ENCODE results near the gene LAMB3.

Gene LAMB3

DNA sequence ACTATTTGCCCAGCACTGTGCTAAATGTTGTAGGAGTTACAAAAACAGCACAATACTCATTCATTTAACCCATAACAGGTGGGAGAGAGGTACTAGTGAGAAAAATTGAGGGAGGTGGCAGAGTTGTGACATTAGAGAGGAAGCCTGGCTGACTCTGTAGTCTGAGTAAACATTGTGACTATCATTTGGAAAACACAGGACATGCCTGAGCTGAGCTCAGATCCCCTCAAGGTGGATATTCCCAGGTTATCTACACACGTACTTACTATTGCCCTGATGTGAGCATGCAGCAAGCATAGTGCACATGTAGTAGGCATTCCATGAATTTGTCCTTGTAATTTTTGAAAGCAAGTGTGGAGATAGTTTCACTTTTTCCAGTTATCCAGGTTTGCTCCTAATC lies 57.8 kb downstream of the LAMB3 start:
- DNase-seq: no peak

DNA sequence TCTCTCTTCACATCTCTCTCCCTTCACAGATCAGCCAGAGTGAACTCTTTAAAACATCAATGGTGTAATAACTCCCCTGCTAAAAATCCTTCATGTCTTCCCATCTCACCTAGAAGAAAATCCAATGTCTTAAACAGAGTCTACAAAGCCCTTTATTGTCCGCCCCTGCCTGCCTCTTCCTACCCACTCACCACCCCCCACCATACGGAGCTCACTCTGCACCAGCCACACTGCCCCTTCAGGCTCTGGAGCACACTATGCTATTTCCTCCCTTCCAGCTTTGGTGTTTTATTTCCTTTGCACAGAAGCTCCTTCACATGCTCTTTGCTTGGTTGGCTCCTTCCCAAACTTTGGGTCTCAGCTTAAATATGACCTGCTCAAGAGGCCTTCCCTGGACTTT lies 58.5 kb downstream of the LAMB3 start:
- DNase-seq: no peak

DNA sequence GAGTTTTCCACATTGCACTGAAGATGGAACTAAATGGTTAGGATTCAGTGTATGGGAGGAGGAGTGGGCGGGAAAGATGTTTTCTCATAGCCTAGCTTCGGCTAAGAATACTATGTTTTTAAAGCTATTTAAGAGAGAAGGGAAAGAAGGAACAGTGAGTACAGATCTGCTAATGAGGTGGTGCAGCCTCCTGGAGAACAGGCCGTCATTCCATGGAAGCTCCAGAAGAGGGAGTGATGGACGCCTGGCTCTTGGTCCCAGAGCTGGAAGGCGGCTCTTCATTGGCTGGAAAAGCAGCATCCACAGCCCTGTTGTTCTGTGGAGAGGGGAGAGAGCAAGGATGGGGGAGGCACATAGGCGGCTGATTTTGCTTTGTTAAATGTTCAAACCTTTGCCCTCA lies 61.8 kb downstream of the LAMB3 start:
- DNase-seq: no peak

DNA sequence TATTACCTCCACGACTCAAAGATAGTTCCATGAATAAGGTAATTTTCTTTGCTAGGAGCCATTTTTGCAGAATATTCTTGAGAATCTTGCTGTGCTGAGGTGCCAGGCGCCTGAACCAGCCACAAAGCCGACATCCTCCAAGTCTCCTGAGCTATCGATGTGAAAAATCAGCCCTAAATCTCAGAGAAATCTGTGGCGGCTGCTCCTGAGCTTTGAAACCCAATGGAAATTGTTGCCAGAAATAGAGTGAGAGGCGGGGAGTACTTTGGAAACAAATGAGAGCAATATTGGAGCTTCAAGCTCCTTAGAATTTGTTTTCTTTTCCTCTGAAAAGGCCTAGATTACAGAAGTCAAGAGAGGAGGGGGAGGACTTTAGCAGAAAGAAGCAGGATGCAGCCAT lies 62.4 kb downstream of the LAMB3 start:
- no peak for DNase-seq

DNA sequence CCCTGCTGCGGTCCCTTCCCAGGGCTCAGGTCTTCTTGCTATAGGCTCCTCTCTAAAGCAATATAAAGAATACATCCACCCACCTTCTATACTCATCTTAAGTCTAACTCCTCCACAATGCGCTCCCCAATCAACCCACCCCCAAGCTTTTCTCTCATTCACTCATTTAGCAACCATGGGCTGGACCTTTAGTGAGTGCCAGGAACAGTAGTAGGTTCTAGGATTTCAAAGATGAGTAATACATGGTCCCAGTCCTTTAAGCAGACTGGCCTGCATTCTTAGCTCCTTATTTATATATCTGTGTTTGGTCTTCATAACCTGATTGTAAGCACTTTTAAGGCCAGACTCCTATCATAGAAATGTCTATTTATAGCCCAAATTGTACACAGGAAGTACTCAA lies 62.8 kb downstream of the LAMB3 start:
- no peak for DNase-seq

DNA sequence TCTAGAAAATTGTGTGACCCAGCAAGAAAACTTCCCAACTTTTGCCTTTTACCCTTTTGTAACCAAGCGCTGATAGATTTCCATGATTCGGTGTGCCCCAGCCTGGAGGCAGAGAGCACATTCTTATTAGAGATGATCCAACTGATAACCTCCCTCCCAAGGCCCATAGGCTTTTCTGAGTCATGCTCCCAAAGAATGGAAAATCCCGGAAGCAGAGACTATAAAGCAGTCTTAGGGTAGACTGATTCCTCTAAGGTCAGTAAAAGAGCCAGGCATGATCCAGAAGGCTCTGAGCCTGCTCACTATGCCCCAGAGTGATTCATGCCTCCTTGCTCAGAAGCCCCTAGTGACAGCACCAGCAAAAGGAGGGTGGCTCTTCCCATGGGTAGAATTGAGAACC lies 64.4 kb downstream of the LAMB3 start:
- no peak for DNase-seq

DNA sequence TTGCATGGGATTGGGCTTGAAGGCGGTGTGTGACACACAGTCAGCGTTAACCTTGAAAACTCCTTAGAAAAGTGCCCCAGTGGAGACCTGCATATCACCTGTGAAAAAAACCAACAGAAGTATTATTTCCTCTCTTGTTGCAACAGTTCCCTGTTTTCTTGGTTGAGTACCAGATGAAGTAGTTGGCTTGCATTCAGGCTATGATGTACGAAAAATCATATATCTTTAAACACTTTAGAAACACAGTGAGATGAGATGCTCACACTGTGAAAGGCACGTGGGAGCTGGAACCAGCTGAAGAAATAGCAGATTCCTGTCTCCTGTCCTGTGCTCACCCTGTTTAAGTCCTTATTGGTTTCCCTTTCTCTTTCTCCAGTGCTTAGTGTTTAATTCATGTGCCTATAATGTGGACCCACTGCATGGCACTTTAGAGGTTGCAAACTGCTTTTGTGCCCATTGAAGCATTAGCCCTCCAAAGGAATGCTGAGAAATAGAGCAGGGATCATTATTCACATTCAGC lies 65.9 kb downstream of the LAMB3 start:
- no peak for DNase-seq

DNA sequence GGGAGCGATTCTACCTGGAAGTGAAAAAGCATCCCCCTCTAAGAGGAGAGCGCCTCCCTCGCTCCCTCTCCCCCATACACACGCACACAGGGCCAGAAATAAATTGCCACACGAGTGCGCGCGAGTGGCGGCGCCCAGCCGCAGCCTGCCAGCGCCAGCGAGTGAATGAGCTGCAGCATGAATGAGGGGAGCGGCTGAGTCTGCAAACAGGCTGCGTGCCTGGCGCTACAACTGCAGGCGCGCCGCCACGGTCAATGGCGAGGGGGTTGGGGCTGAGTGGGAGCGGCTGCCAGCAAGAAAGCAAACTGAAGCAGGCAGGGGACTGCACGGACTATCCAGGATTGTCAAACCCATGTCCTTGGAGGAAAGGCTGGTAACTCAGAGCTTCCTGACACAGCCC lies 66.6 kb downstream of the LAMB3 start:
- DNase-seq: peak; percentile 13

DNA sequence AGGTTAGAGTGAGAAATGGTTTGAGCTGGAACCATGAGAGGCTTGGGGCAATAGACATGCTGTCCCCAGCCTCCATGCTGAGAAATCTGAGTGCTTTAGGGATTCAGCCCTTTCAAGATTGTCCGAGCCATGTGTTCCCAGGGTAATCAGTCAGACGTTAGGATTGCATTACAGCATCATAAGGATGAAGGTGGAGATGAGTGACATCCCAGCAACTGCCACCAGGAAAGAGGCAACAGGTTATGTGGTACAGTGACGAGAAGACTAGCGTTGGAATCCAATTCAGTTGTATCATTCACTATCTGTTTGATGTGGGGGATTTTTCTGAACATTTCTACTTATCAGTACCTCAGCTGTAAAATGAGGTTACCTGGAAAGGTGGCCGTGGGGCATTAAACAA lies 67.0 kb downstream of the LAMB3 start:
- DNase-seq: no peak

DNA sequence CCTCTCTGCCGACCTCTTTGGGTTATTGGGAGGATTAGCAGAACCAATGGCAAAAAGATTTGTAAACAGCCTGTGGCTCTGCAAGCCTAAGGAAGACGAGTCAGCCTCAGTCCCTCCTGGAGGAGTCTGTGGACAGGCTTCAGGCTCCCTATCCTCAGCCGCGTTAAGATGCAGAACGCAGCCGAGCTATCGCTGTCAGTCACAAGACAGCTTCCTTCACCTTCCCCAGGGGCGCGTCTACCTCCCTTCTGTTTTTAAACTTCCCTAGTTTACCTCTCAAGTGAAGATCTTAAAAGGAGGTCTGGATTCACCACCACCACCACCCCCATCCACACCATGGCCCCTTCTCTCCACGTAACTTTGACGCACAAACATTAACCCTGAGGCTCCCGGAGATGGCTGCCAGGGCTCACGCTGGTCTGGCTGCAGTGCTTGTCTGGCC lies 68.0 kb downstream of the LAMB3 start:
- DNase-seq: no peak

DNA sequence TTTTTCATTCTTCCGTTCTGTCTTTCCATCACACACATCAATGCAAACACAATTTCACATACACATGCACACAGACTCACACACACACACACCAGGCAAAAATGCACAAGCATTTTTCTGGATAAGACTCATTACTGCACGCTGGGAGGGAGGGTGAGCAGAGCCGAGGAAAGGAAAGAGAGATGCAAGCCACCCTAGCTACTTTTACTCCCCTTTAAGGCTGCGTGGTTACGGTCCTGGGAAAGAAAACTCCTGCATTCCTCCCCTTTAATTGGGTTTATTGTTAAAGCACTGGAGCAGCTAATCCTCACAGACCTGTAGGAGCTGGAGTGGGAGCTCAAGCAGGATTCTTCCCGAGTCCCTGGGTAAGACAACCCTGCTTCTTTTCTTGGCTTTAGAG lies 68.8 kb downstream of the LAMB3 start, which contains the start of gene CAMK1G:
Gene CAMK1G, plus strand, starts transcription at position 307 of the 400 bp plus-strand sequence. CDS start 11,270 bp downstream, outside the sequence.
- DNase-seq: no peak

DNA sequence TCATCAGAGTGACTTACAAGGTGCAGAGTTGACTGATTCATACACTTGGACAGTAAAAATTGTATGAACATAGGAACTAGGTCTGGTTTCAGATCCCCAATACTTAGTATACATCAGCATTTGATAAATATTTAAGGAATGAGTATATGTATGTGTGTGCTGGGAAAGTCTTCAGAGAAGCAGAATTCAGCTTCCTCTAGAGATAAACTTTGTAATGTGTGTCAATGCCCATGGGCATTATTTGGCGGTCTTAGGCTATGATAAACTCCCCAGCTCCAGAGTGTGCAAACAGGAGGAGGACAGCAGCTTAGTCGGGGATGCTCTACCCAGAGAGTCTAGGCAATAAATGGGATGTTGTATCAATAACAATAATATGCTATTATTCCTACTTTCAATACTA lies 71.6 kb downstream of the LAMB3 start:
- no peak for DNase-seq

DNA sequence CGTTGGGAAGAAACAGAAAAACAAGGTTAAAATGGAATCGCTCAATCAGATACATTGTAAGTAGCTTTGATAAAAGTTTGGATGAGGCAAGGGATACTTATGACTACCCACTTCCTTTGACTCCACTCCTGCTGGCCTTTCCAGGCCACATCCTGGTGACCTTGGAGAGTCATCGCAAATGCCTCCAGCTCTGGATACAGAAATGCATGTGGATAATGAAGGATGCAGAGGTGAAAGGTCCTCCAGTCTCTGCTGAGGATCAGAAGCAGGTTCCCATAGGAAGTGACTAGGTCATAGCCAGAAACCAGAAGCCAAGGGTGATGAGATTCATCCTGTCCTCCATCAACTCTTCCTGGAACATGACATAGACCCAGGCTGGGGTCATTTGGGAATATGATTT lies 74.9 kb downstream of the LAMB3 start:
- DNase-seq: no peak

DNA sequence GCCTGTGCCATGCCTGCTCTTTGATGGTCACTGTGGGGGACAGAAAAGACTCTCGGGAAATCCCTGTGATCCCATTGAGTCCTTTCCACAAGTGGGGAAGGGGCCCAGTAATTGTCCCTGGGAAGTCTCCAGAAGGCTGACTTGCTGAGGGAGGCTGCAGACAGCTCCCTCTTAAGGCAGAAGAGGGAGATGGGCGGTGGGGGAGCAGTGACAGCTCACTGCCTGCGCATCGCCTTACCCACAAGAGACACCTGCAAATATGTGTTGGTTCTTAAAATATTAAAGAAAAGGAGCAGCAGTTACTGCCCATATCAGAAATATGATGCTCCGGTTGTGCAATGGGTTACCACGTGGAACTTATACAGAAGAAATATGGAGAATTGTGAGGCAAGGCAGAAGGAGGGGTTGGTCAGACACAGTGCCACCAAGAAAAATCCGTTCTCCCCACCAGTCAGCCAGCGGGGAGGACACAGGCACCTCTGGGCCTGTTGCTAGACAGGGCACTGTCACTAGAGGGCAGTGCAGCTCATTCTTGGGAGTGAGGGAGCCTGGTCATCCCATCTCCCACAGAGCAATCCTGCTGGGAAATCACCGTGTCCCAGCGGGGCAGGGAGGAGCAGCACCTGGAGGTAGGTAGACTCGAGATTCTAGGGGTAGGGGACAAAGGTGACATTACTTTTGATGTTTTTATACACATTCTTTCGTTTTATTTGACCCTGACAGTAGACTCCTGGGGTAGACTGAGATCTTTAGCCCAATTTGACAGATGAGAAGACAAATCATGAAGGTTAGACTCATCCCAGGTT lies 75.6 kb downstream of the LAMB3 start:
- DNase-seq: peak; percentile 77

DNA sequence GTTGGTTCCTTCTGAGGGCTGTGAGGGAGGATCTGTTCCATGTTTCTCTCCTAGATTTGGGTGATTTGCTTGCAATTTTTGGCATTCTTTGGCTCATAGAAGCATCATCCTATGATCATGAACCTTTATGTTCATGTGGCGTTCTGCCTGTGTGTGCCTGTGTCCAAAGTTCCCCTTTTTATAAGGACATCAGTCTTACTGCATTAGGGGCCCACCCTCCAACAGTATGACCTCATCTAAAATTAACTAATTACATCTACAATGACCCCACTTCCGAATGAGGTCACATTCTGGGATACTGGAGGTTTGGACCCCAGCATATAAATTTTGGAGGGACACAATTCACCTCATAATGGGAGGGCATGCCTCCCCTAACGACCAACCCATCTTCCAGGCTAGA lies 81.5 kb downstream of the LAMB3 start:
- no peak for DNase-seq

DNA sequence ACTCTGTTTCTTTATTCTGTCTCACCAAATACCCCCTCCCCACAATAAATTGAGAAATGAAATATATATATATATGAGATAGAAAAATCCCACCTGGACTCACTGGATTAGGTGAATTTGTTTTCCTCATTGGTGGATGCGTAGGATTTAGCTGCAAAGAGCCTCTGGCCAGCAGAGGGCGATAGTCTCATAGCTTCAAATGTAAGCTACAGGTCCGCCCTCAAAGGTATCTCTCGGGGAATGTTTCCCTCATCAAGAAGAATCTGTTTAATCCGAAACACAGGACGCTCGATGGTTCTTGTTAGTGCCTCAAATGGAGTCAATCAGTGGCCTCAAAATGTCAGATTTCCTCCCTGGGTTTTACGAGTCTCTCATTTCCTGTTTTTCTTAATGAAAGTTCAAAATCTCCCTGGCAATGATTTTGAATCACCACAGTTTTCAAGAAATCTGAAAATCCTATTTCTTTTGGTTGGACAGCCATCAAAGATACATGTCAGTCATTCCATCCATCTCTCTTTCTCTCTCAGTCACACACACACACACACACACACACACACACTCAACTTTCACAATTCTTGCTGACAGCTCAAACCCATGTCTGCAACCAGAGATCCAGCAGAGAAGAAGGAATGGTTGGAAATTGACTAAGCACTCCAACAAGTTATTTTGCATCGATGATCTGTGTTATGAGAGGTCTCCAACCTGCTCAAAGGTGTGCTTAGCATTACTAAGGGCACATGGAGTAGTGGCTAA lies 82.6 kb downstream of the LAMB3 start:
- peak; percentile 79 for DNase-seq

DNA sequence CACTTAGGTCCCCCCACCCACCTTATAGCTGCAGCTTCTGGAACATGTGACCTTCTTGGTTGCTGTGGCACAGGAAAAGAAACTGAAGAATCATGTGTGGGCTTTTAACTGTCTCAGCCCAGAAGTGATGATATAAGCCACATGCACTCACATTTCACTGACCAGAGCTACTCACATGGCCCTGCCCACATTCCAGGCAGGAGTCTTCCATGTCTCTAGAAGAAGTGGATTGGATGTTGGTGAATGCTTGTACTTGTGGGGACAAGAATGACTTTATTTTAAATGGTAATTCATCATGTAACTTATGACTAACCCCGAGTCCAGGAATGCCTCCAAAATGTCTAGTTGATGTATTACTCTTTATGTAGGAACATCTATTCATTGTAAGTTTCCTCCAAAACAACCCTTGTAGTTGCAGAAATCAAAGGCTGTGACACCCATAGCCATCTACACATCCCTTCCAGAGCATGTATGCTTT lies 84.5 kb downstream of the LAMB3 start:
- no peak for DNase-seq

DNA sequence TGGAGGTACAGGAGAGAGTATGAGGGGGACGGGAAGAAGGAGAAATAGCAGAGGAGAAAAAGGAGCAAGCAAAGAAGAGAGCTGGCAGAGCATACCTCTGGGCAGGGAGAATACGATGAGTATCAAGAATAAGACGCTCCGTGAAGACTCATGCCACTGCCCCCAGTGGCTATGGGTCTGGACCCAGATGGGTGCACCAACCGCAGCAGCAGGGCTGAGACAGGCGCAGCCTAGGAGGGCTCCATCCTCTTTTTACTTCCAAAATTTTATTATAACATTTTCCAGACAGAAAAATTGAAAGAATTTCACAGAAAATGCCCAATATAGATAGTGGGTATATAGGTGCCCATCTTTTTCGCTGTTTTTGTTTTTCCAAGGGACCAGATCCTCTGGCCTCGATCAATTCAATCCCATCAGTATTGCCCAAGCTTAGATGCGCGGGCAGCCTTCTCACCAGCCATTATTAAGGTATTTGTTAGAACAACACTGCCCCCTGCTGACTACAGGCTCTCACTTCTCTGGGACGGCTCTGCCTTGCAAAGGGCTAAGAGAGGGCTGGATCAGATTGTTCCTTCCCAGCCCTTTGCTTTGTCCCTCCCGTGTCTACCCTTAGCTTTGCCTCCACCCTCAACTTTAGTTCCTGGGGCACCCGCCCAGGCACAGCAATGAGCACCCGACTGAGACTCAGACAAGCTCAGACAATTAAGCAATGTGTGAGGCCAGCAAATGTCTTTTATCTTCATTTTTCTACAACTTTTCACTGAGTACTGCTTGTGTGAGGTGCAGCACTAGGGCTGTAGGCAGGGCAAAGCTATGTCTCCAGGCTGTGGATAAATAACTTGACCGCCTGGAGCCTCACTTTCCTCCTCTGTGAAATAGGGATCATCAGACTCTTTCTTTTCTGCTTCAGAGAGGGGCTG lies 86.2 kb downstream of the LAMB3 start:
- peak; percentile 84 for DNase-seq
